H1 (cell line): ENCODE measurements around the gene OTUD5.

Source experiments
- CHD1 ChIP-seq: IDR thresholded peaks from 2 replicates; pipeline ENCODE4 v1.6.1; 2012; ENCODE audit warnings: low read depth, low read length, improper control_type of control experiment
- CTCF ChIP-seq, 3 experiments: IDR thresholded peaks; 1 replicate in 2 of 3; 2 replicates in 1 of 3; pipeline versions ENCODE4 v1.5.1 to v1.6.1; 2011; ENCODE audit warnings: low read length in 3 of 3, mild to moderate bottlenecking in 3 of 3, inconsistent platforms in 2 of 3, low read depth in 1 of 3, moderate library complexity in 1 of 3; ENCODE audit not compliant: insufficient read depth in 1 of 3; ENCODE audit errors: control extremely low read depth in 1 of 3
- EZH2 ChIP-seq: fragments of 200-600 bp; sonication (generic); IDR thresholded peaks from 2 replicates; pipeline ENCODE4 v1.7.1; 2012; ENCODE audit warnings: low read depth, mild to moderate bottlenecking, moderate library complexity, low read length, inconsistent platforms; ENCODE audit not compliant: severe bottlenecking
- HDAC2 ChIP-seq, 2 experiments: fragments of 300-600 bp in 1 of 2; sonication (generic) in 1 of 2; IDR thresholded peaks; 2 replicates each; pipeline ENCODE4 v1.6.1; 2011 to 2012; ENCODE audit warnings: low read depth in 2 of 2, low read length in 2 of 2, mild to moderate bottlenecking in 2 of 2, moderate library complexity in 2 of 2, borderline replicate concordance in 1 of 2, inconsistent platforms in 1 of 2
- JUND ChIP-seq: IDR thresholded peaks from 2 replicates; pipeline ENCODE4 v1.6.1; 2011; ENCODE audit warnings: mild to moderate bottlenecking, improper control_type of control experiment, low read length
- POLR2A ChIP-seq, 2 experiments: IDR thresholded peaks; 1 replicate in 1 of 2; 2 replicates in 1 of 2; pipeline ENCODE4 v1.6.1; 2011; ENCODE audit warnings: low read depth in 2 of 2, low read length in 2 of 2, mild to moderate bottlenecking in 2 of 2; ENCODE audit errors: control extremely low read depth in 1 of 2
- RBBP5 ChIP-seq: IDR thresholded peaks from 2 replicates; pipeline ENCODE4 v1.7.1; 2012; ENCODE audit warnings: low read depth, mild to moderate bottlenecking, inconsistent platforms, low read length, moderate library complexity, borderline replicate concordance
- RFX5 ChIP-seq: IDR thresholded peaks from 2 replicates; pipeline ENCODE4 v1.6.1; 2011; ENCODE audit warnings: low read depth, low read length, improper control_type of control experiment, borderline replicate concordance
- SIN3A ChIP-seq, 2 experiments: IDR thresholded peaks in 1 of 2; conservative IDR thresholded peaks in 1 of 2; 2 replicates each; pipeline ENCODE4 v1.6.1; 2011 to 2012; ENCODE audit warnings: low read length in 2 of 2, improper control_type of control experiment in 1 of 2, low read depth in 1 of 2, mild to moderate bottlenecking in 1 of 2
- YY1 ChIP-seq: IDR thresholded peaks from 2 replicates; pipeline ENCODE4 v1.6.1; 2011; ENCODE audit warnings: low read depth, mild to moderate bottlenecking, low read length
- ZNF274 ChIP-seq: IDR thresholded peaks from 2 replicates; pipeline ENCODE4 v1.7.0; 2012; ENCODE audit warnings: low read length, borderline replicate concordance; ENCODE audit errors: extremely low read depth

- TF ChIP-seq CTCF (IDR thresholded peaks at IDR 0.05; ENCODE audit: control extremely low read depth in 1 of 3, insufficient read depth in 1 of 3, low read depth in 1 of 3, low read length in 3 of 3) (no peak), POLR2A (IDR thresholded peaks at IDR 0.05; ENCODE audit: control extremely low read depth in 1 of 2, low read depth in 2 of 2, low read length in 2 of 2) (no peak), YY1 (no peak), SIN3A (conservative IDR thresholded peaks at IDR 0.05 in 1 of 2, IDR thresholded peaks at IDR 0.05 in 1 of 2; ENCODE audit: low read depth in 1 of 2, low read length in 2 of 2) (no peak), EZH2 (no peak), JUND (no peak), RBBP5 (no peak), CHD1 (no peak), RFX5 (no peak), ZNF274 (no peak), HDAC2 (IDR thresholded peaks at IDR 0.05; ENCODE audit: borderline replicate concordance in 1 of 2, low read depth in 2 of 2, low read length in 2 of 2) (no peak)
These were observed 22.1 kb downstream of the OTUD5 start for GRCh38 chrX:48935301-48935670.
